Measurements from ENCODE around the gene ANGPTL2.

The ANGPTL2 gene

DNA sequence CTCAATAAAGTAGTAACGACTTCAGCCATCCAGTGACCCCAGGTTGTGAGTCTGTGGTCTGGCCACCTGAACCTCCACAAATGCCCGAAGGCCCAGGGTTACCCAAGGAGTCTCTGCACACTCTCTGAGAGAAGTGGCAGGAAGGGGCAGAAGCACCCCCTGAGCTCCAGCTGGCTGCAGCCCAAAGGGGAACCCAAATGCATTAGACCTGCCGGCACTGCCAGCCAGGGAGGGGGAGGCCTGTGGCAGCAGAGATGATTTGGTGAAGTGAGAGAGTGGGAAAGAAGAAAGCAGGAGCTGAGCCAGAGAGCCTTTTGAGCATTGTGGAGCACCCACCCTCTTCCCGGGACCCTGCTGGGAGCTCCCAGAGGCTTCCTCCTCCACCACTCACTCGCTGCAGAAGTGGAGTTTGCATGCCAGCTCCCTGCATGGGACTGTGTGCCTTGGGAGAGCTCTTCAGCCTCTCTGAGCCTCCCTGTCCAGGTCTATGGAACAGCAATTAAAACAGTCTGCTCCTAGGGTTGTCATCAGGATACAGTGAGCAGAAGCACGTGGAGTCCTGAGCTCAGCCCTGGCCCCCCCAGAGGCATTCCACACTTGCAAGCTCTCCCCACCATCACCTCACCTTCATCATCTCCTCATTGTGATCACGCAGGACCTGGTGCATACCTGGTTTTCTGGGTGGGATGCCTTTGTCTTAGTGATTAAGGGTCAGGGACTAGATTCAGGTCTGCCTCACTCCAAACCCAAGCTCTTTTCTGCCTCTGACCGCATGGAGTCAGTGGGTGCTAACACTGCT is 13.8 kb upstream of the ANGPTL2 start:
- DNase-seq: no peak

DNA sequence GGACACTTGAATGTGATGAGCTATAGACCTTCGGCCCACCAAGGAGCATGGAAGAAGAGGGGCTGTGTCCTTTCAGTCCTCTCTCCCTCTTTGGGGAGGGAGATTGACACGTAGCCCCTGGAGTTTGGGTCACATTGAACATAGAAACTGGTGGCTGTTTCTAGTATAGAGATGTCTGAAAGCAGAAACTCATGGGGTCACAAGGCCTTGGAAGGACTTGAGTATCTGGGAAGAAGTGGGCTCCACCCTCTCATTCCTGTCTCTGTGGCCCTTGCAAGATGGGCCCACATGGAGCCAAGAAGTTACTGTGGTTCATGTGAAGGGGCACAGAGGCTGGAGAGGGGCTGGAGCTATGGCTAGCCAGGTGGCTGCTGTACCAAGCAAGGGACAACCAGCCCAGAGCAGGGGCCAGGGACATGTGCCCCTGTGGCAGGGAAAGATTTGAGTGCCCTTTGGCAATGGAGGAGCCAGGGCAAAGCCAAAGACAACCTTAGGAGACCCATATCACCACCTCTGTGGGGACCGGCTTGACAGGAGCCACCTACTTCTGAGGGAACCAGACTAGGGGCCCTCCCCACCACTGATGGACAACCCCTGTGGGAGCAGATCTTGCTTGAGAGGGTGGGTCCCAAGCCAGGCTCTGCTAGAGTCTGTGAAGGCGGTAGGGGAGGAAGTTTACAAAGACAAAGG is 12.8 kb upstream of the ANGPTL2 start:
- DNase-seq: no peak

DNA sequence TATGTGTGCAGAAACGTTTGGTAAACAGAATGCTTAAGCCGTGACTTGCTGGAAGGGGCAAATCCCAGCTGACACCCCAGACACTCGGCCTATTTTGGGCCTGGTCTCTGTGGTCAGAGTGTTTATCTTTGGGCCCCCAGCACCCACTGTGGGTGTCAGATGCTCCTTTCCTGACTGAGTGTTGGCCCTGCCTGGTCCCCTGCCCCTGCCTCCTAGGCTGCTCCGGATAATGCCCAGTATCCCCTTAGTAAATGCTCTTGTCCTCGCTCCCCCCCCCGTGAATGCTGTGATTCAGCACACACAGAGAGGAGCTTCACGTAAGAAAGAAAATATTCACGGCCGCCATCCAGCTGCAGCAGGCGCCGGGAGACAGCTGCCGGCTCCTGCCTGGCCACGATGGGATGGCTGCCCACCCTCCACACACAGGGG is 11.3 kb upstream of the ANGPTL2 start:
- DNase-seq: peak; percentile 80

DNA sequence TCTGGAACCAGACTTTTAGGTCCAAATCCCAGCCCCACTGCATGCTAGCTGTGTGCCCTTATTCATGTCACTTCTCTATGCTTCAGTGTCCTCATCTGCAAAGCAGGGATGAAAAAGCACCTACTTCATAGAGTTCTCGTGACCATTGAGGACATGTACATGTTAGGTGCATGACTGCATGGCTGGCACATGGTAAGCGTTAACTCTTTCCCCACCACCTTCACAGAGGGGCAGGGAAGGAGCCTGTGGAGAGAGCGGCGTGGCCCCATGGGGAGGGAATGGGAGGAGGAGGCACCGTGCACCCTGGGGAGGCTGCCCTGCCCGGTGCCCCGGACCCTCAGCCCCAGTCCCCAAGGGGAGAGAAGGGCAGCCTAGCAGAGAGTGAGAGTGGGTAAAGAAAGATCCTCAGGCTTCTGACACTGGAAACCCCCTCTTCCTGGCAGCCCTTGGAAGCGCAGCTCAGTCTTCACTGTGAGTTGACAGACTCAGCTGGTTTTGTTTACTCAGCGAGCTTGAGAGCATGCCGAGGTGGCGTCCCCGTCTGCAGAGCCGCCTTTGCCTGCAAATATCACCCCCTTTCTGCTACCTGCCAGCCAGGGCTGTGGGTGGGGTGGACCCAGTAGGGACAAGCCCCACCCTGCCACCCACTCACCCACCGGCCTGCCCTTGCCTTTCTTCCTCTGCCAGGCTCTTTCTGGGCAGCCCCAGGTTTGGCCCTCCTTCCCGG is 10.6 kb upstream of the ANGPTL2 start:
- peak; percentile 59 for DNase-seq

DNA sequence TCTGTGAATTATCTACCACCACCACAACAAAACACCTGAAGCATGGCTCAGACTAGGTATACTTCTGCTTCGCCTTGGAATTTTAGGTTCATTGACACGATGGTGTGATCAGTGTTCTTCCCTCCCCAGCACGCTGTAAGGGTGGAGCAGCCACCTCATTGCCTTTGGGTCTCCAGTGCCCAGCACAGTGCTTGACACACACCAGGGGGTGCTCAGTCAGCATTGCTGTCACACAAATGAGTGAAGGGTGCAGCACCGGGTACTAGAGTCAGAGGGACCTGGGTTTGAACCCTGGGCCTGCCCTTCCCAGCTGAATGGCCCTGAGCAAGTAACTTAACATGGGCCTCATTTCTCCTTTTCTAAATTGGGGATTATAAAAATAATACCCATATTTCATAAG is 9.9 kb upstream of the ANGPTL2 start:
- no peak for DNase-seq

DNA sequence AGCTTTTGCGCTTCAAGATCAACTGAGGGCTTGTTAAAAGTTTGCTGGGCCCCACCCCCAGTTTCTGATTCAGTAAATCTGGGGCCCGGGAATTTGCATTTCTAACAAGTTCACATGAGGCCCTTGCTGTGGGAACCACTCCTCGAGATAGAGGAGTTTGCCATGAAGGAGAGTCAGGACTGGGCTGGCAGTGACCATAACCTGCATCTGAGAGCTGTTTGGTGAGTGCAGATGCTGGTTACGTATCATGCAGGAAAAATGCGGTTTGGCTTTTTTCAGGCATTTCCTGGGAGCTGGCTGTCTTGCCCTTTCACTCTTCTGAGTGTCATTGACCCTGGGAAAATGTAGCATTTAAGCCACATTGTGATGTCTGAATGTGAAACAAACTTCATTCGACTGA is 9.4 kb upstream of the ANGPTL2 start:
- DNase-seq: peak; percentile 65

DNA sequence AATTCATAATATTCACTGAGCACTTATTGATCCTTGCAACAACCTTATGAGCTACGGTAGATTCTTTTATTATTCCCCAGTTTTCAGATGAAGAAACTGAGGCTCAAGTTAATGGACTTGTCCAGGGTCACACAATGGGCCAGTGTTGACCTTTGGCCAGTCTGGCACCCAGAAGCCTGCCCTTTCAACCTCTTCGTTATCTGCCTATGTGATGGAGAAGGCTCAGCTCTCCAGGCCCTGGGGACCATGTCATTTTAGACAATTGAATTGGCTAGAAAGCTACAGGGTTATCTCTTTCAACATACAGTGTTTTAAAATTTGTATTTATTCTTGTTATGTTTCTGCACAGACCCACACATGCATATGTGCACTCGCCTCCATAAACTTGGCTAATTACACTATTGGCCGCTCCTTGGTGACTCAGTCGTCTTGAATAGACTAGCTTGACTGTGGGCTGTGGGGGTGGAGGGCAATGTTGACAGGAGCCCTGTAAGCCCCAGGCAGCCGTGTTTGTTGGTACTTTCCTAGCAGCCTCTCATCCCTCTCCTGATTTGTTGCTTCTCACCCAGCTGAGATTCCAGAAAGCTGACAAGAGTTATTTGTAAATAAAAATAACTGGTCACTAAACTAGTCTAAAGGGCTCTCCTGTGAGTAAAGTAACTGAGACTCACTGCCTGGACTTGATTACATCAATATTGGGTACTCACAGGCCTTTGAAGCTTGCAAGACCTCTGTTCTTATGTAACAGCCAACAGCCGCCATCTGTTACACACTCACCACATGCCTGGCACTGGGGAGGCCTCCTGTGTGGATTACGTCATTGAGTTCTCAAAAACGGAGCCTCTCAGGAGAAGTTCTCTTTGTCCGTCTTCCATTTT is 8.5 kb upstream of the ANGPTL2 start:
- DNase-seq: peak; percentile 94

DNA sequence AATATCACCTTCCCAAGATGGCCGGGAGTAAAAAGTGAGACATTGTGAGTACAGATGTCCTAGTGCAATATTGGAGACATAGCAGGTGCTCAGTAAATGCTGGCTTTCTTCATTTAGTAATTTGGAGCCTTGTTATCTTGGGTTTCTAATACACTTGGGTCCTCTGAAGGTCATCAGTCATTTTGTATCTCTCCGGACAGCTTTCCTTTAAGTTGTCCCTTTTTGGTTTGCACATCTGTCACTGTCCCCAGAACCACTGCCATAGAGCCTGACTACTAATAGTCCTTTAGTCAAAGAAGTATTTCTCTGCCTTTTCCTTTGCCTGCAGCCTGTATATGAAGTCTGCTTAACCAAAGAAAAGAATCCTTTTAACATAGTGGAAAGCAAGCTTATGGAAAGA is 7.8 kb upstream of the ANGPTL2 start:
- no peak for DNase-seq

DNA sequence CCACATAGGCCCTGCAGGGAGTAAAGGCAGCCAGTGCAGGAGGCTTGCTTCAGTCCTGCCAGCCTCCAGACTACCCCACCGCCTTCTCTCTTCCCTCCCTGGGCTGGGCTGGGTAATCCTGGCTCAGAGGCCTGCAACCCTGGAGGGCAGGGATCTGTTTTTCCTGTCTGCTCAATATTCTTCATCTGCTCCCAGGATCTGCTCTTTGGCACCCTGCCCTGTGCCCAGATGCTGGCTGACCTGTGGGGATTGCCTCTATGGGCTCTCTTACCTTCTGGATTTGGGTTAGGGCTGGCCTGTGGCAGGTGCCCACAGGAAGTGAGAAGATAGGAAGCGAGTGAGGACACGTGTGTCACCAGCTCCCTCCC is 7.3 kb upstream of the ANGPTL2 start:
- no peak for DNase-seq

DNA sequence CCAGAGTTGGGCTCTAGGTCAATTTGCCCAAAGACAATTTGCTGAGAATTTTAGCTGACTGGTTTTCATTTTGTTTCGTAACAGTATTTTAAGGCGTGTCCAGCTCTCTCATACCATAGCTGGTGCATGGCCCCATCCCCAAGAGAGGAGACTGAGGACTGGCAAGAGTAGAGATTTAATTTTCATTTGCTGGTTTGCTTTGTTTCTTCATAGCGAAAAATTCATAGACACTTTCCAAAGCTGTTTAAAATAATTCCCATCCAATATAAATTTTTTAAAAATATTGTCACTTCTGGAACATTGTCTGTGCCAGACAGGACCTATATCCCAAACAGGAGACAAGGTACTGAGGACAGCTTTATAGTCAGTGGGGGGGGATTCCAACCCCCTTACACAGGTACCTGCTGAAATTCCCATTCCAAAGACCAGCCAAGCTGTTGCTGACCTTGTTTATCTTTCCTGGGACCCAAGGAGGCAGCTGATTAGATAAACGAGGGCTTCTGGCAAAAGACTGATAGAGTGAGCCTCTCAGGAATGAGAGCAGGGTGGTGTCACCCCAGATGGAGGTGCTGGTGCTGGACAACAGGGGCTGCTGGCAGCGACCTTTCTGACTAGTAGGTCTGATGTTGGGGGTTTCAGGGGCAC is 6.8 kb upstream of the ANGPTL2 start:
- DNase-seq: no peak

DNA sequence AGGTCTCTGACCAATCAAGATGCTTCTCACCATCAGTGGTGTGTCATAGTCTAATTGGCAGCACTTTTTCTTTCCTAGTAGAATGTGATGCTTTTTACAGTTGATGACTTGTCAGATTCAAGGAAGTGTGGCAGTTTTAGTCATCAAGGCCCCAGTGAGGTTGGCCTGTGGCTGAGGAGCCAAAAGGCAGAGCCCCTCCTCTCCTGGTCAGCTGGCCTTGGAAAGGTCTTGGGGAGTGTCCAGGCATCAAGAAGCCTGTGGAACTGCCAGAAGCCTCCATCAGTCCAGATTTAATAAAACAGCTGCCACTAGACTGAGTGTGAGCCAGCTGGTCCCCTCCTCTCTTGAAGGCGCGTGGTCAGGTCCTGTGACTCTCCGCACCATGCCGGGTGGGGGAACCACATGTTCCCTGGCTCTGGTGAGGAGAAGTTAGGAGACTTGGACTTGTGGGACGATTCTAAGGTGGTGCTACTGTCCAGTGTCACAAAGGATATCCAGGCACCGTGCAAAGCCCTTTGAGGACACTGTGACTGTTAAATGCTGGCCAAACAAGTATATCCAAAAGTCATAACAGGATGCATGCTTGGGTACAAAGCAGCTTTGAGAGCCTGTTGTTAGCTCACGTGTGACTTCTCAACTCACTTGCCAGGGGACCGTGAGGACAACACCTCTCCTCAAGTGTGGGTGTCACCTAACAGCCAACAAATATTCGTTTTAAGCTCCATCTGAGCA is 6.1 kb upstream of the ANGPTL2 start:
- DNase-seq: no peak

DNA sequence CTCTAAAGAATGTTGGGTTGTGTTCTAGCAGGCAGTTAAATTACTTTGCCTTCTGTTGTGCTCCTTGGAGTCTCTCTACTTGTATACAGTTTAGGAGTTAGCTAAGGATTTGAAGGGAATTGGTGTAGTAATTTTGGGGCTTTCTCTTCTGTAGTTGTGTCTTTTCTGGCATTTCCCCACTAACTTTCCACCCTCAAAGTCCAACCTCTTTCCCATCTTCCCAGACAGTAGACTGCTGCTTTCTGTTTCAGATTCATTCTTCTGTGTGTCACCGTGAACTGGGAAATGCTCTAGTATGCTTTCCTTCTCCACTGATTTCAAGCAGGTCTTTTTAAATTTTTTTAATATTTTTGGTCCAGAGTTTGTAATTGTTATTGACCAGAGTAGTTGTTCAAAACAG is 4.5 kb upstream of the ANGPTL2 start:
- no peak for DNase-seq

DNA sequence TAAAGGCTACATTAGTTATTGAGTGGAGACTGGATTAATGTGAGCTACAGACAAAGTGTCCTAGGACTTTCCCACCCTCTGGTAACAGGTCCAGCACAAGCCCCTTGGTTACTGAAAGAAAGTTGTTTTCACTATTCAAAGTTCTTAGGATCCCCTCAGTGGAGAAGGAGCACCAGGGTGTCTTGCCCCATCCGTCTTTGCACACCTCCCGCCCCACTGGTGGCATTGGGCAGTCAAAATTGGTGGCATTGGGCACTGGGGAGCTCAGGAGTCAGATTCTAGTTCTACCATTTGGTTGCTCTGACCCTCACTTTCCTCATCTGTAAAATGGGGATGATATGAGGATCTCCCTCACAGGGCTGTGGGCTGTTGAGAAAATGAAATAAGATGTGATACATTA is 2.4 kb upstream of the ANGPTL2 start:
- DNase-seq: no peak

DNA sequence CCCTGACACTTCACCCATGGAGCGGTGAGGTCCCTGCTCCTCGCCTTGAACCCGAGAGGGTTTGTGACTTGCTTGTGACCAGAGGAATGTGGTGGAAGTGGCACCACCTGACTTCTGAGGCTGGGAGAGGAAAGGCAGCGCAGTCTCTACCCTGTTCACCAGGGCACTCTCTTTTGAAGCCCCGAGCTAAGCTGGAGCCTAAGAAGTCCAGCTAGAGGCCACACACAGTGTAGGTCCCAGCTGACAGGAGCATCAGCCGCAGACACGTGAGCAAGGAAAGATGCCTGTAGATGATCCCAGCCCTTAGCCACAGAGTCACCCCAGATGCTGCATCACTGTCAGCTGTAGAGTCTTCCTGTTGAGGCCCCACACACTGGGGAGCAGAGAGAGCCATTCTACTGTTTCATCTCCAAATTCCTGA is 1.7 kb upstream of the ANGPTL2 start:
- DNase-seq: no peak

DNA sequence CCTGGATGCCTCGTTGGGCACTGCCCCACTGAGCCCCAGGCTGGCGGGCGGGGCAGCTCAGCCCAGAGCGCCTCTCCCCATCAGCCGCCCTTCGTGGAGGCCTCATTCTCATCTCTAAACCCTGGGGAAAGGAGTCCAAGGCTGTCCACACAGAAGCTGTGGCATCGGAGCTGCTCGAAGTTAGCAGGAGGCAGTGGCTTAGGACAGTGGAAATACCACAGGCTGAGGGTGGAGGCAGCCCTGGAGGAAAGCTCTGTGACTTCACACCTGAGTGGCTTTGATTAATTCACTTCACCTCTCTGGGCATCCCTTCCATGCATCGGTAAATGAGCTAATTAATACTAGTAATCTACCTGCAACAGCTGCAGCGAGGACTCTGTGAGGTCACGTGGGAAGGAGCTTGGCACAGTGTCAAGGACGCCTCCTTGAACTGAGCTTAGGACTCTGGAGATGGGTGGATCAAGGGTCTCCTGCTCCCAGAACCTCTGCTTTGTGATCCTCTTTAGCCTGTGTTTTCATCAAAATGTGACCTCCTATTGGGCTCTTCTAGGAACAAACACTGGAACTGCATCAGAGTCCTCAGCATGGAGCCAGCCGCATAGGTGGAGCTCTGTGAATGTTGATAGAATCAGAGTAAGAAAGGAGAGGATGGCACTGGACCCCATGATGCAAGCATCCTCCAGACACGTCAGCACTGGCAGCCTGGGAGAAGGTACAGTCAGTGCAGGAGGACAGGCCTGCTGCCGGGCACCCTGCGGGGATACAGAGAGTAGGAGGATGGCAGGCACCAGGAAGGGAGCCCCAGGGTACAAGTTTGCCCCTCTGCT is 842 bp upstream of the ANGPTL2 start:
- no peak for DNase-seq

DNA sequence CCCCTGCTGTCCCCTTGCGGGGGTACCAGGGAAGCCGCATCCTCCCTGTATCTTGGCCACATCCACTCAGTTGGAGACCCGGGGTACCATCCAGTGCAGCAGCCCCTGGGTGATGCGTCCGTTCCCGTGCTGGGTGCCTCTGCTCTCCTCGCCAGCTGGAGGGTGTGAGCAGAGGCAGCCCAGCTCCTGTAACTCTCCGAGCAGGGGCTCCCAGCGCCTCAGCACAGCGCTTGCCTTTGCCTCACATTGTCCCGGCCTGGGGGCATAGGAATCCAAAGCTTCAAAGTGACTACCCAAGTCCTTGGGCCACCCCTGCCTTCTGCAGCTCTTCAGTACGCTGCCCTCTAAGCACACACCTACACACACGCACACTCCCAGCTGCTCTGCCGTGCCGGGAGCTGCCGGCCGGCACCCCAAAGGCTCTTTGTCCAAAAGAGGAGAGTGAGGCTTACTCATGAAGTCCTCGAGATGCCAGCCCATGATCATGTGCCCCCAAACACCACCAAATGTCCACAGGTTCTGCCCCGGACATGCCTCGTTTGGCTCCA is 733 bp downstream of the ANGPTL2 start:
- DNase-seq: no peak

DNA sequence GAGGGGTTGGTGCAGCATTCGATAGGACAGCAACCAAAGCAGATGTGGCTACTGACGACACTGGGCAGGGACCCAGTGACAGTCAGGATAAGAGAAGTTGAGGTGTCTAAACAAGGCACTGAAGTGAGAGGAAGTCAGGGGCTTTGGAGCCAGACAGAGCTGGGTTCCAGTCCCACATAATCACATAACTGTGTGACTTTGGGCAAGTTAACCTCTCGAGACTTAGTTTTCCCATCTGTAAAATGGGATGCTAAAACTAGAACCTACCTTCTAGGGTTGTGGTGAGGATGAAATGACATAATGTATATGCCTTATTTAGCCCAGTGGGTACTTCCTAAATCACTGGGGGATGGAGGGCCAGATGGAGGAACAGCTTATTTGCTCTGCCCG is 3.1 kb downstream of the ANGPTL2 start:
- no peak for DNase-seq

DNA sequence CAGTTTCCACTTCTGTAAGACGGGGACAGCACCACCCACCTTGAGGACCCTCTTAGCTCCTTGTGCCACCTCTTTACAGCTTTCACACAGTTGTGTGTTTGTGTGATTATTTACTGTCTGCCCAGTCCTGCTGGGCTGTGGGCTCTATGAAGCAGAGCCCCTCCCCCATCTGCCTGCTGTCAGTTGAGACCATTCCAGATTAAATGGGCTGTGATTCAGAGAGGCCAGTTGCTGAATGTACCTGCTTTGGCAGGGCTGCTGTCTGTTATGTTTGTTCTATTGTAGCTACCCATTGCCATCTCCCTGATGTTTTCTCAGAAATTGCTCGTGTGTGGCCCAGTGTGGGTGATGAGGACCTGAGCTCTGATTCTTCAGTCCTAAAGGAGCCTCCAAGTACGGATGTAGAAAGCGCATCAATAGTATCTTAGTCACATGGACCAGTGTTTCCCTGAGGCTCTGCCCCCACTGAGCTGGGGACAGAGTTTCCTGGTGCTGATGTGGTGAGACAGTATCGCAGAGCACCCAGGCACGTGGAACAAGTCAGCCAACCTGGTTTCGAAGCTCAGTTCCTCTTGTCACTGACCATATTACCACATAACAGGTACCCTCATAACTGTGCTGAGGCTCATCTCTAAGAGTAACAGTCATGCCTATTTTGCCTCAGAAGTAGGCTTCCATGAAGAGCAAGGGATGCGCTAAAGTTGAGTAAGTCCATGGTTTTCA is 3.7 kb downstream of the ANGPTL2 start:
- DNase-seq: no peak

DNA sequence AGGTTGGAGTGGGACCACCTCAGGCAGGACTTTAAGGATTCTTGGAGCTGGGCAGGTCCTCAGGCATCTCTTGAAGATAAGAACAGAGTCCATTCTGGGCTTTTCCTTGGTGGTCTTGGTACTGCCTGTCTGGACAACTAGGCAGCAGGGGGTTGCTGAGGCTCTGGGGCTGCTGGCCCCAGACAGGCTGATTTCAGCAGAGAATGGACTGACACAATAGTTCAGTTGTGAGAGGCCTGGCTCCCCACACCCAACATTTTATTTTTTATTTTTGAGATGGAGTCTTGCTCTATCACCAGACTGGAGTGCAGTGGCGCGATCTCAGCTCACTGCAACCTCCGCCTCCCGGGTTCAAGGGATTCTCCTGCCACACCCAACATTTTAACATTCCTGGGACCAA is 4.6 kb downstream of the ANGPTL2 start:
- no peak for DNase-seq

DNA sequence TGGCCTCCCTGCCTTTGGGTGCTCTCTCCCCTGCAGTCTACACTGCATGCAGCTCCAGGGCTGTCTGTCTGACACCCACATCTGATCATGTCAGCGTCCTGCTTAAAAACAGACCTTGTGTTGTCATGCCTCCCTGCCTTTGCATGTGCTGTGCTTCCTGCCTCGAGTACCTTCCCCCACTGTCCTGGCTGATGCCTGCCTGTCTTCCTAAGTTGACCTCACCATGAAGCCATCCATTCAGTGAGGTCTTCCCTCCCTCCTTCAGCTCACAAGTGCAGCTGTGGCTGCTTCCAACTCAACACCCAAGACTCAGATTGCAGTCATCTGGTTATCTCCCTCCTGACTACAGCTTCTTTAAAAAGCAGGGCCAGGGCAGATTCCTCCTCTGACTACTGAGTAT is 5.5 kb downstream of the ANGPTL2 start:
- peak; percentile 51 for DNase-seq

Data from fibroblast of upper back skin (primary cell).